Coronary artery (tissue), 2 donors: Measurements from ENCODE around the gene MFSD6.

Experiments used
- DNase-seq: peaks from one replicate; pipeline ENCODE4 v3.0.0-alpha.2; 2017; ENCODE audit warnings: low spot score
- H3K27ac ChIP-seq, 2 donors: fragments of 200-600 bp; sonication (generic); one replicate each; pipeline ENCODE4 v1.5.1; 2016 to 2019
- H3K4me3 ChIP-seq: fragments of 200-600 bp; sonication (generic); 2 replicates; pipeline ENCODE4 v1.5.1; 2016; ENCODE audit warnings: mild to moderate bottlenecking, moderate library complexity
- TF ChIP-seq, protein P1 (sequence below): fragments of 200-600 bp; sonication (generic); IDR thresholded peaks from one replicate; pipeline ENCODE4 v1.5.1; 2019; ENCODE audit warnings: antibody characterized with exemption

The MFSD6 gene

GRCh38 chr2:190413421-190413820 is 5.3 kb downstream of the MFSD6 start:
- no peak overlapping the region for H3K4me3 ChIP-seq
- DNase-seq = no peak
- TF ChIP-seq, protein P1, sequence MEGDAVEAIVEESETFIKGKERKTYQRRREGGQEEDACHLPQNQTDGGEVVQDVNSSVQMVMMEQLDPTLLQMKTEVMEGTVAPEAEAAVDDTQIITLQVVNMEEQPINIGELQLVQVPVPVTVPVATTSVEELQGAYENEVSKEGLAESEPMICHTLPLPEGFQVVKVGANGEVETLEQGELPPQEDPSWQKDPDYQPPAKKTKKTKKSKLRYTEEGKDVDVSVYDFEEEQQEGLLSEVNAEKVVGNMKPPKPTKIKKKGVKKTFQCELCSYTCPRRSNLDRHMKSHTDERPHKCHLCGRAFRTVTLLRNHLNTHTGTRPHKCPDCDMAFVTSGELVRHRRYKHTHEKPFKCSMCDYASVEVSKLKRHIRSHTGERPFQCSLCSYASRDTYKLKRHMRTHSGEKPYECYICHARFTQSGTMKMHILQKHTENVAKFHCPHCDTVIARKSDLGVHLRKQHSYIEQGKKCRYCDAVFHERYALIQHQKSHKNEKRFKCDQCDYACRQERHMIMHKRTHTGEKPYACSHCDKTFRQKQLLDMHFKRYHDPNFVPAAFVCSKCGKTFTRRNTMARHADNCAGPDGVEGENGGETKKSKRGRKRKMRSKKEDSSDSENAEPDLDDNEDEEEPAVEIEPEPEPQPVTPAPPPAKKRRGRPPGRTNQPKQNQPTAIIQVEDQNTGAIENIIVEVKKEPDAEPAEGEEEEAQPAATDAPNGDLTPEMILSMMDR = no peak
- no peak overlapping the region for H3K27ac ChIP-seq

- DNase-seq = no peak
- Histone ChIP-seq H3K27ac (no peak overlapping the region), H3K4me3 (no peak overlapping the region)
- TF ChIP-seq, protein P1 = no peak
Observed at GRCh38 chr2:190415251-190415650, 7.1 kb downstream of the MFSD6 start.

DNA sequence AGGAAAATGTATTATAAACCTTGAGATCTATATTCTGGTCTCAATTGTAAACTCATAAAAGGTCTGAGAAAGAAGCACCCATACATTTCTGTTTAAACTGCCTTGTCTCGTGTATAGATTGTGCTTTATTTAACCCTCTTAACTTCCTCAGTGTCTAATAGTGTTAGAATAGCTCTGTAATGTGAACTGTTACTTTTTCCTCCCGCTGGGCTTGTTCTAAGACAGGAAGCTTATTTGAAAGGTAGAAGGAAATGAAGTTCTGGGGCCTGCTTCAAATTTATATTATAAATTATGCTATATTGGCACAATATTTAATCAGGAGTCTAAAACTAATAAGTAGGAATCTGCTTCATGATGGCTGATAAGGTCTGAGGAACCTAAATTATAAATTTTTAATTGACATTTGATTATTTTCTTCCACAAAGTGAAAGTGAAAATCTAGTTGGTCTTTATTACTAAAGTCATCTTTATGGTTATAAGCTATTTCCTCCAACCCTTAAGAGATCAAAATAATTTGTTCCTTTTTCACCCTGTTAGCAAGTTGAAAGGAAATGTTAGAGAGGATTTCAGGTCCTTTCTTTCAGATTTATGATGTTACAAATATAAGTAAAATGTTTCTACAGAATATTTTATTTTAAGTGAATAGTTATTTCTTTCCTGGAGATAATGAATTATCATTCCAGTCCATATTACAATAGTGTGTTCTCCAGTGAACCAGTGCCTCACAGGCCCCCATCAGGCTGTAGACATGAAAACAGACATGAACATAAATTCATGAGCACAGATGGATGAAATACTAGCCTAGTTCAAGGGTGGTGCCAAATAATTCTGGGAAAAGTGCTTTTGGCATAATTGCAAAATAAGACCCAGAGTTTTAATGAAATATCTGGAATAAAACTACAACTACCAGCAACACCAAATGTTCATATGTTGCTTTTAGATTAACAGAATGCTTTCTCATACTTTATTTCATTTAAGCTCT is 7.9 kb downstream of the MFSD6 start:
- no peak overlapping the region for H3K27ac ChIP-seq
- TF ChIP-seq, protein P1 = no peak
- no peak for DNase-seq
- H3K4me3 ChIP-seq = no peak overlapping the region

DNA sequence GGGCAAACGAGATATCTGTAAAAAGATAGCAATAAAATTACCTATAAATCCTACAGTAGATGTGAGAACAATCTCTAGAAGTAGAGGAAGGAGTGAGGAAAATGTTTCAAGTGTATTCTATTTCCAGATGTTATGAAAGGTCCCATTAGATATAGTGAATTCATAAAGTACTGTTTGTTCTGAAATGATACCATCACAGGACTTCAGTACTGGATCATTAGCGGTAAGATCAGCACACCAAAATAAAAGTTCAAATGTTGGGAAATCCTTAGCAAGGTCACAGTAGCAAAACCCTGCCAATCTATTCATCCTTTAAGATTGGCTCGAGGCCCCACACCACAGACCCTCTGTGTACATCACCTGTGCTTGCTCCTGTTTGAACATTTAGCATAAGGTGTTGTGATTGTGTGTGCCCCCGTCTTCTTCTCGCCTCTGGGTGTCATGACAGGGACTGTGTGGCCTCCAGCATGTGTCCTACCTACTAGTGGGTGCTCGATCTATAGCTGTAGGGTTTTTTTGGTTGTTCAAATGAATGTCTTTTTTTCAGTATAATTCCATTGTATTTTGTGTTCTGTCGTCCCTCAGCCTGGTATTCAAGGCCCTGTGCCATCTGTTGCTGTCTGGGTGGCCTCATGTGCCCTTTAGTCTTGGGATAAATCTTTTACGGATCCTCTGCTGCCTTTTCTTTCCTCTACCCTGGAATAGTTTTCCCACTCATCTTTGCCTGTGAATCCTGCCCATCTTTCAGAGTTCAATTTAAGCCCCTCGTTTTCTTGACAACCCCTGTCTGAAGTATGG is 9.1 kb downstream of the MFSD6 start:
- TF ChIP-seq, protein P1 = no peak
- no peak for DNase-seq
- no peak overlapping the region for H3K27ac ChIP-seq

GRCh38 chr2:190418727-190419126 is 10.6 kb downstream of the MFSD6 start:
- Histone ChIP-seq H3K4me3 (no peak overlapping the region), H3K27ac (no peak overlapping the region)
- DNase-seq = no peak
- TF ChIP-seq, protein P1 = no peak

More for the DNA sequence above, 9.1 kb downstream of the MFSD6 start:
- H3K4me3 ChIP-seq = no peak overlapping the region

DNA sequence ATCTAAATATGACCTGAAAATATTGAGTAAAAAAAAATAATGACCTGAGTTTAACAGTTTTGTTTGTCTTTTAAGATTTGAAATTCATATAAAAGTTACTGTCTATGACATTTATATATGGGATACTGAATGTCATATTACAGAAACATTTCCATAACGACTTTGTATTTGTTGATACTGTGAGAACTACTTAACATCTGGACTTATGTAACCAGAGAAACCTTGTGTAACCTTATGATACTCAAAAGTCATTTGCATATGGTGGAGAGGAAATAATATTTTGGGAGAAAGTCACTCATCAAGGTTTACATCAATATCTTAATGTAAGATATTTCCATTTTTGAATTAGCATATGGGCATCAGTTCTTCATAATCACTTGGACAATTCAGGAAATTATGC is 12.6 kb downstream of the MFSD6 start:
- TF ChIP-seq, protein P1 = no peak
- DNase-seq = no peak
- no peak overlapping the region for H3K4me3 ChIP-seq
- H3K27ac ChIP-seq = no peak overlapping the region
